CD4-positive, alpha-beta T cell treated with Interleukin-15 for 4 hours (primary cell): ENCODE measurements around the gene TUBGCP5.
"Not testable (repeated sequence)": the region's sequence is repeated elsewhere in the genome, so short reads cannot be mapped to it uniquely, and the experiment has no call there.

Experiments
- DNase-seq: peaks from one replicate; pipeline ENCODE4 v3.0.0-alpha.2; 2020; ENCODE audit warnings: low spot score

TUBGCP5 gene

GRCh38 chr15:23039143-23039916, at the start of gene TUBGCP5:
TUBGCP5 (minus strand) TSS chr15:23039569; CDS start chr15:23039543, 26 bp downstream.
- peak; percentile 97 for DNase-seq

DNA sequence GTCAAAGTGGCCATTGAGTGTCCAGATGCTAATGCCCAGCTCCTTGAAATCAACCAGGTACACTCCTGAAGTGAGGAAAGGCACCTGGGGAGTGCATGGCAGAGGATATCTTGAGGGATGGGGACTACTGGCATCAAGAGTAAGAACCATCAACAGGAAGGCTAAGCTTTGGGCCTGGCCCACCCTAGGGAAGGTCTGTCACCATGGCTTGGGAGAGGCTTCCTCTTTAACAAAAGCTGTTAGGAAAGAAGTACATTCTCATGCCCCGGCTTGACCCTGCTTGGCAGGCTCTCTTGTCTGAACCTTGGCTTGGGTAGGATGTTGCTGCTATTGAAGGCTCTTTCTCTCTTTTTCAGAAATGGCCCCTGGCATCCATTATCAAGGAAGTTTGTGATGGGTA, 43.7 kb upstream of the TUBGCP5 start:
- no peak for DNase-seq

- DNase-seq = not testable (repeated sequence)
These were observed 42.8 kb upstream of the TUBGCP5 start for GRCh38 chr15:23081996-23082737.

- no peak for DNase-seq
These were observed 41.9 kb upstream of the TUBGCP5 start for GRCh38 chr15:23081271-23081670.

DNA sequence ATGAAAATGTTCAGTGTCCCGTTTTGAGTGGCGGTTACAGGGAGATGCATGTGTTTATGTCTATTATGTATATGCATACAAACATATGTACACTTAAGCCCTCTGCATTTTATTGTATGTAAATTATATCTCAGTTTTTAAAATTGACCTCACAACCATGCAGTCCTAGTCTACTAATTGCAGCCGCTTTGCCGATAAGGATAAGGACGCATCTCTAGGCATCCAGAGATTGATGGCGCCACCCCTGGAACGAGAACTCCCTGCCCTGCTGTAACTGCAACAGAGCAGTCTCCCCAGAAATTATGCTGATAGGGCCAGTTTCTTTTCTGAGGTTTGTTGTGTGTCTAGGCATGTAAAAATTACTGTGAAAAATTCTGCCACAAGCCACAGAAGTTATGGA, 40.4 kb upstream of the TUBGCP5 start:
- DNase-seq = no peak

- no peak for DNase-seq
These were observed 36.6 kb upstream of the TUBGCP5 start for GRCh38 chr15:23075927-23076326.

- DNase-seq = no peak
These were observed 35.3 kb upstream of the TUBGCP5 start for GRCh38 chr15:23074684-23075083.

DNA sequence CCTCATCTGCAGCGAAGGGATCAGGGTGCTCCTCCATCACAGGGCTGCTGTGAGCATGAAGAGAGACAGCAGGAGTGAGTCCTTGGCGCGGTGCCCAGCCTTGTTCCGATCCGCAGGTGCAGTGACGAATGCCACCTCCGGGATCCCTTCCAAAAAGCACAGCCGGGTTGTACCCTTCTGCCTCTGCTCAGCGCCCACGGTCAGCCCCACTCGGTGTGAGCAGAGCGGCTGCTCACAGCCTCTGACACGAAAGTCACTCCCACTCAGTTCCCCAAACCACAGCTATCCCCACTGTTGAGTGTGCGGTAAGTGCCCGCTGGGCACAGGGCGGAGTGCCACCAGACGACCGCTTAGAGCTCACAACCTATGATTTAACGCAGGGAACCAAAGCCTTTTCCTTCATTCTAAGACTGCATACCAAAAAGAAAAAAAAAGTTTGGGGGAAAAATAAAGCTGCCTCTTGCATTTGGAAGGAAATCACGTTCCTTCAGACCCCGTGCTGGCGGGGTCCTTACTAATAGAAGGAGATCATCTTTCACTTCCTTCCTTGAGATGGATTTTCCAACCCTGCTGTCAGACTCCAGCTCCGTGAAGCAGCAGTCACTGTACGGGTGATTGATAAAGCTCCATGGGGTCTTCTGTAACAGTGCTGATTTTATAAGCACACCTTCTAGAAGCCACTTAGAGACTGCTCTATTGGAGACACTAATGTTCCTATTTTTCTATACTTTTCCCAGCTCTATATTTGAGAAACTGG, 34.7 kb upstream of the TUBGCP5 start:
- no peak for DNase-seq

- DNase-seq = no peak
These were observed 33.3 kb upstream of the TUBGCP5 start for GRCh38 chr15:23072633-23073032.

GRCh38 chr15:23069496-23070166, 30.3 kb upstream of the TUBGCP5 start:
- no peak for DNase-seq

DNA sequence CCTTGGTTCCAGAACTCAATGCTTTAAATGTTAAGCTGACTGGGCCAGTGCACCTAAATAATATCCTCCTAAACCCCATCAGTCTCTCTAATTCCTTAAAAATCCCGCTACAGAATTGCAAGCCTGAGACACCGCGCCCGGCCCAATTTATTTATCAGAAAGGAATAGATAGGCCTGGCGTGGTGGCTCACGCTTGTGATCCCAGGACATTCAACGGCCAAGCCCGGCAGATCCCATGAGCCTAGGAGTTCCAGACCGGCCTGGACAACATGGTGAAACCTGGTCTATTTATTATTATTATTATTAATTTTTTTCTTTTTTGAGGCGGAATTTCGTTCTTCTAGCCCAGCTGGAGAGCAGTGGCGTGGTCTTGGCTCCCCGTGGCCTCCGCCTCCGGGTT, 28.0 kb upstream of the TUBGCP5 start:
- no peak for DNase-seq

GRCh38 chr15:23065836-23066235, 26.5 kb upstream of the TUBGCP5 start:
- DNase-seq = no peak

- DNase-seq = no peak
These were observed 24.8 kb upstream of the TUBGCP5 start for GRCh38 chr15:23064156-23064555.

DNA sequence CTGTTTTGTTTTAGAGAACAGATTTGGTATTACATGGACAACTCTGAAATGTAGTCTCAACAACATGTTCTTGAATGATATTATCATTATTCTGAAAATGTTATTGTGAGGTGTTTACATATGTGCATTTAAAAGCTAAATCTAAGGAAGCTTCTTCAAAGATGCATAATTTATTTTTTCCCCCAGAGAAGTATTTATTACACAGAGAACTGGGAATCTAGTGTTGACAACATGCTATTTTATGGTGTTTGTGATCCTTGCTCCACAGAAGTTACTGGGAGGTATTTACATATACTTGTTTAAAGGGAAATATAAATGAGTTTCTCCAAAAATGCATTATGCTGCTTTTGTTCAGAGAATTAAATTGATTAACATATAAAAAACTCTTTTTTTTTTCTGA, 18.3 kb upstream of the TUBGCP5 start:
- DNase-seq = no peak

- no peak for DNase-seq
These were observed 15.9 kb upstream of the TUBGCP5 start for GRCh38 chr15:23055316-23055715.

- DNase-seq = no peak
These were observed 13.2 kb upstream of the TUBGCP5 start for GRCh38 chr15:23052522-23052921.

- DNase-seq = no peak
These were observed 11.3 kb upstream of the TUBGCP5 start for GRCh38 chr15:23050708-23051107.

GRCh38 chr15:23049984-23050628, 10.7 kb upstream of the TUBGCP5 start:
- DNase-seq = no peak

DNA sequence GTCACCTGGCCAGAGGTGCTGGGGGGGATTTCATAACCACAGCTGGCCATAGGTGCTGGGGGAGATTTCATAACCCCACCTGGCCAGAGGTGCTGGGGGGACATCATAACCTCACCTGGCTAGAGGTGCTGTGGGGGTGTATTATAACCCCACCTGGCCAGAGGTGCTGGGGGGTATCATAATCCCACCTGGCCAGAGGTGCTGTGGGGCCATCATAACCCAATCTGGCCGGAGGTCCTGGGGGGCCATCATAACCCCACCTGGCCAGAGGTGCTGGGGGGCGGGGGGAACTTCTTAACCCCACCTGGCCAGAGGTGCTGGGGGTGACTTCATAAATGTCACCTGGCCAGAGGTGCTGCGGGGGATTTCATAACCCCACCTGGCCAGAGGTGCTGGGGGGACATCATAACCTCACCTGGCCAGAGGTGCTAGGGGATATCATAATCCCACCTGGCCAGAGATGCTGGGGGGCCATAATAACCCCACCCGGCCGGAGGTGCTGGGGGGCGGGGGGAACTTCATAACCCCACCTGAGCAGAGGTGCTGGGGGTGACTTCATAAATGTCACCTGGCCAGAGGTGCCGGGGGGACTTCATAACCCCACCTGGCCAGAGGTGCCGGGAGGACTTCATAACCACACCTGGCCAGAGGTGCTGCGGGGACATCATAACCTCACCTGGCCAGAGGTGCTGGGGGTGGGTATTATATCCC, 9.4 kb upstream of the TUBGCP5 start:
- not testable (repeated sequence) for DNase-seq

GRCh38 chr15:23043987-23044386, 4.6 kb upstream of the TUBGCP5 start:
- DNase-seq = not testable (repeated sequence)

DNA sequence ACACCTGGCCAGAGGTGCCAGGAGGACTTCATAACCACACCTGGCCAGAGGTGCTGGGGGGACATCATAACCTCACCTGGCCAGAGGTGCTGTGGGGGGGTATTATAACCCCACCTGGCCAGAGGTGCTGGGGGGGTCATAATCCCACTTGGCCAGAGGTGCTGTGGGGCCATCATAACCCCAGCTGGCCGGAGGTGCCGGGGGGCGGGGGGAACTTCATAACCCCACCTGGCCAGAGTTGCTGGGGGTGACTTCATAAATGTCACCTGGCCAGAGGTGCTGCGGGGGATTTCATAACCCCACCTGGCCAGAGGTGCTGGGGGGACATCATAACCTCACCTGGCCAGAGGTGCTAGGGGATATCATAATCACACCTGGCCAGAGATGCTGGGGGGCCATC, 4.2 kb upstream of the TUBGCP5 start:
- not testable (repeated sequence) for DNase-seq
